Dedifferentiated amniotic fluid mesenchymal stem cell (primary cell): Measurements from ENCODE around the gene NLGN3.

ENCODE experiments used
- DNase-seq: peaks from one replicate; pipeline ENCODE4 v3.0.0-alpha.2; 2016; ENCODE audit errors: extremely low spot score

The NLGN3 gene

GRCh38 chrX:71214152-71214551 is 69.5 kb downstream of the NLGN3 start:
- DNase-seq: no peak

- DNase-seq: no peak
Measured at GRCh38 chrX:71214604-71215337, 70.1 kb downstream of the NLGN3 start.

GRCh38 chrX:71215338-71215912 is 70.8 kb downstream of the NLGN3 start:
- DNase-seq: no peak

DNA sequence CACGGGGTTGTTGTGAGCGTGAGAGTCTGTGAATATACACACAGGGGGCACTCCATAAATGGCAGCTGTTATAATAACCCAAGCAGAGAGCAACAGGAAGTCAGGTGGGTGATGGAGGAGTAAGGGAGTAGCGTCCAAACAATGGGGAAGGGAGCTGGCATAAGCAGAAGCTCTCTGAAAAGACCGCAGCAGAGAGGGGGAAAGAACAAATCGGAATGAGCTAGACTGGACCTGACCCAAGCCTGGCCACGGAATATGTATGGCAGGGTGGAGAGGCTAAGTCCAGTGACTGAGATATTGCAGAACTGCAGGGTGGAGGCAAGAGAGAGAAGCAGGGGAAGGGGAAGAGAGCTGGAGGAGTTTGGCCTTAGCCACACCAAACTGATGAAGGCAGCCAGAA is 71.8 kb downstream of the NLGN3 start:
- DNase-seq: no peak

- no peak for DNase-seq
Measured at GRCh38 chrX:71217298-71217697, 72.7 kb downstream of the NLGN3 start.
